ENCODE data around the gene KDM5B. TPM values are rescaled to one million over a fixed set of nuclear protein-coding genes. Genes with fewer than 3 reads are reported as not detected.
A peak's percentile ranks its signal among the peaks of the same experiment; 100 is the strongest.

The KDM5B gene
- total RNA-seq, 1 experiment from 2014 or later = 86.7 TPM

DNA sequence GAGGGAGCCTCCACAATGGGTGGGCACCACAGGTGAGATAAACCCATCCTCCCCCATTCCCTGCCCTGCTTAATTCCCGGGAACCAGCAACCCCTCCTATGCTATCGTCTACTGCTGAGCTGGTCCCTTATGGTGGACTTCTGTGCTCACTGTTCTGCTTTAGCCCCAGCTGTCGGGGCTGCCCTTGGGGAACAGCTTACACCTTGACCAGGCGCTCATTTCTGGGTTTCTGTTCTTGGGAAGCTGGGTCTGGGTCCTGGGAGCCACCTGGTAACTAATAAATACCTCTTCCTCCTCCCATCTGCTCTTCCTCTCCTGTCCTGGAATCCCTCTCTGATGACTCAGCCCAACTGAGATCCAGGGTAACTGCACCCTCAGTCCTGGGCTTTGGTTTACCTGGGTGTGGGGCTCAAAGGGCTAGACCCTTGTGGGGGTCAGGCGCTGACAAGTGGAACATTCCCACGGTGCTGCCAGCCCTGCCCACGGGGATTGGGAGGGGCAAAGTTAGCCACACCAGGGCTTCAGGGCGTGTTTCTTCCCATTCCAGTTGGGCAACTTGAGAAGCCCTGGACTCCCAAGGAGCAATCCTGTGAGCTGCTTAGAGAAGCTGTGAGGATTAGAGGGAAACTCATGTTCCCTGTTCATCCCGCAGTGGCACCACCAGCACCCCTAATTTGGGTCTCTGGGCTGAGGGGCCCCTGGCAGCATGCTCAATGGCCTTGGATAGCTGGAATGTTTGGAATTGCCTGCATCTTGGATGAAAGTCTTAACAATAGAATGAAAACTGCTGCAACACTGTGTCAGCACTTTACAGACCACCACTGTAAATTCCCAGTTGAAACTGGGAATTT, 4.2 kb upstream of the KDM5B start:
- peaks cover 35% of the 10 kb centered on the region for H3K4me1 Mint-ChIP-seq (ENCODE audit: low read depth, unreplicated experiment)
- peaks cover 39% of the 10 kb centered on the region for H3K36me3 Mint-ChIP-seq (ENCODE audit: insufficient read depth, unreplicated experiment)
- intact Hi-C loops (cut with micrococcal nuclease; ENCODE audit: unreplicated experiment) = no loop called here
- no peaks in the 10 kb centered on the region for H3K9me3 Mint-ChIP-seq (ENCODE audit: low read depth, unreplicated experiment)
- BruUV-seq (replicated peaks) = no TSS peak
- no peak overlapping the region for H3K27ac Mint-ChIP-seq (ENCODE audit: unreplicated experiment)
- H3K4me3 Mint-ChIP-seq (ENCODE audit: low read depth, unreplicated experiment) = peak overlapping the region; percentile 67
- no peak for TF ChIP-seq CTCF (IDR thresholded peaks at IDR 0.05; ENCODE audit: unreplicated experiment)
- peak; percentile 28 for DNase-seq
- H3K27me3 Mint-ChIP-seq (ENCODE audit: unreplicated experiment) = no peaks in the 10 kb centered on the region
- CTCF ChIA-PET = no interaction called here

DNA sequence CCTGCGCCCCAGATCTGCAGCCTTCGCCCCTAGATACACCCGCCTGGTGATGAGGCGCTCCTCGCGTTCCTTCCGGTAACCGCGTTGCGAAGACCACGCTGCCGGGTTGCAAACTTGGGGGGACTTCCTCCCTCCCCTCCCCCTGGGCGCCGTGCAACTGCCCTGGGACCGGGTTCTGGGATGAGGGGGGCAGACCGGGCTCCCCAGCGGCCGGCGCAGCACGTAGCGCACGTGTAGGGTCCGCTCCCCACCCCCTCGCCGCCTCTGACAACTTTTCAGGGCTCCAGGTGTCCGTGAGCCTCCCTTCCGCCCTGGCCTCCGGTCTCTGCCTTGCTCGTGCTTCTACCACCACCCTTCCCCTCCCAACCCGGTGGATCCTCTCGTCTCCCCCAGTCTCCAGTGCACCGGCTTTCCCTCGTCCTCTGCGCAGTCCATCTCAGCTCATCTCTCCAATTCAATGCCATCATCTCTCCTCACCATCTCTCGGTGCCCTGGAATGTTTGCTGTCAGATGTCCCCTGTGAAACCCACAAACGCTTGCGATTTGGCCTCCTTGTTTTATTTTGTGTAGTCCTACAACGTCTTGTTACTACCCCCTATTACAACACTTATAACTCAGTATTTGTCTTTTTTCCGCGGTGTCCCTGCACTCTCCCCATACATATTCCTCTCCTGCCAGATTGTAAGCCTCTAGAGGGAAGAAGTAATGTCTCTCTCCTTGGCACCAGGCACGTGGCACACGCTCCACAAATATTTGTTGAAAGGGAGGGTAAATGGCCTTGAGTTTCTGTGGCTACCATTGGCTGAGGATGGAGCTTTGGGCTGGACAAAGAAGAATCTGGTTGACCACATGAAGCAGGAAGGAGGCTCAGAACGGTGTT, 3.3 kb upstream of the KDM5B start:
- peak; percentile 29 for DNase-seq
- no peak for TF ChIP-seq CTCF (IDR thresholded peaks at IDR 0.05; ENCODE audit: unreplicated experiment)
- Mint-ChIP-seq H3K27me3 (ENCODE audit: unreplicated experiment) (no peaks in the 10 kb centered on the region), H3K4me3 (ENCODE audit: low read depth, unreplicated experiment) (peak overlapping the region; percentile 67), H3K9me3 (ENCODE audit: low read depth, unreplicated experiment) (no peaks in the 10 kb centered on the region), H3K4me1 (ENCODE audit: low read depth, unreplicated experiment) (peaks cover 35% of the 10 kb centered on the region), H3K36me3 (ENCODE audit: insufficient read depth, unreplicated experiment) (peaks cover 47% of the 10 kb centered on the region), H3K27ac (ENCODE audit: unreplicated experiment) (peak overlapping the region; percentile 42)
- TSS peak; percentile 28 for BruUV-seq (replicated peaks)
- CTCF ChIA-PET = interaction anchor here (1.2 kb wide), 1 partner anchor 76 kb away, joined by 3 read pairs; no protein-coding TSS in a partner anchor
- intact Hi-C loops (cut with micrococcal nuclease; ENCODE audit: unreplicated experiment) = loop anchor here (2.0 kb wide), 1 partner anchor 77 kb away; the partner anchor contains the start of gene RABIF

- no peak for TF ChIP-seq CTCF (IDR thresholded peaks at IDR 0.05; ENCODE audit: unreplicated experiment)
- intact Hi-C loops (cut with micrococcal nuclease; ENCODE audit: unreplicated experiment) = loop anchor here (2.0 kb wide), 1 partner anchor 78 kb away; the partner anchor contains the start of gene RABIF
- Mint-ChIP-seq H3K4me3 (ENCODE audit: low read depth, unreplicated experiment) (peak within 1 kb of the TSS; percentile 67), H3K9me3 (ENCODE audit: low read depth, unreplicated experiment) (no peaks in the 10 kb centered on the region), H3K27me3 (ENCODE audit: unreplicated experiment) (no peaks in the 10 kb centered on the region), H3K4me1 (ENCODE audit: low read depth, unreplicated experiment) (peaks cover 41% of the 10 kb centered on the region), H3K36me3 (ENCODE audit: insufficient read depth, unreplicated experiment) (peaks cover 54% of the 10 kb centered on the region), H3K27ac (ENCODE audit: unreplicated experiment) (peak within 1 kb of the TSS; percentile 42)
- peak; percentile 98 for DNase-seq
- BruUV-seq (replicated peaks) = no TSS peak
- CTCF ChIA-PET = interaction anchor here (1.2 kb wide), 1 partner anchor 77 kb away, joined by 3 read pairs; no protein-coding TSS in a partner anchor
These were observed 2.5 kb upstream of the KDM5B start, which contains the start of gene PCAT6 for GRCh38 chr1:202810615-202811295. Gene PCAT6, plus strand, starts transcription at chr1:202810954.

- Mint-ChIP-seq H3K36me3 (ENCODE audit: insufficient read depth, unreplicated experiment) (peaks cover 54% of the 10 kb centered on the region), H3K4me3 (ENCODE audit: low read depth, unreplicated experiment) (peak overlapping the region; percentile 67), H3K27ac (ENCODE audit: unreplicated experiment) (peak overlapping the region; percentile 42), H3K9me3 (ENCODE audit: low read depth, unreplicated experiment) (no peaks in the 10 kb centered on the region), H3K4me1 (ENCODE audit: low read depth, unreplicated experiment) (peaks cover 46% of the 10 kb centered on the region), H3K27me3 (ENCODE audit: unreplicated experiment) (no peaks in the 10 kb centered on the region)
- CTCF ChIA-PET = interaction anchor here (0.6 to 1.2 kb wide), 2 partner anchors 11 to 77 kb away, joined by 3 to 5 read pairs; no protein-coding TSS in a partner anchor
- no peak for DNase-seq
- BruUV-seq (replicated peaks) = no TSS peak
- no peak for TF ChIP-seq CTCF (IDR thresholded peaks at IDR 0.05; ENCODE audit: unreplicated experiment)
- intact Hi-C loops (cut with micrococcal nuclease; ENCODE audit: unreplicated experiment) = loop anchor here (2.0 kb wide), 1 partner anchor 79 kb away; the partner anchor contains the start of gene RABIF
These were observed 2.0 kb upstream of the KDM5B start for GRCh38 chr1:202810193-202810614.
